Large intestine (tissue), 3 donors: ENCODE measurements around the gene USP6NL. TPM values are rescaled to one million over a fixed set of nuclear protein-coding genes. Genes with fewer than 3 reads are reported as not detected.

Experiments used
- DNase-seq, 2 donors: peaks; one replicate each; pipeline versions ENCODE4 v3.0.0 to v3.0.0-alpha.2; 2013
- H3K27ac ChIP-seq: one replicate; pipeline ENCODE4 v1.5.1; 2013; ENCODE audit warnings: low read length
- H3K27me3 ChIP-seq: 2 replicates; pipeline ENCODE4 v1.6.1; 2013; ENCODE audit warnings: low read length; ENCODE audit not compliant: control insufficient read depth, insufficient read depth
- H3K36me3 ChIP-seq: 2 replicates; pipeline ENCODE4 v1.6.1; 2013; ENCODE audit warnings: low read length; ENCODE audit not compliant: control insufficient read depth, insufficient read depth
- H3K4me1 ChIP-seq: one replicate; pipeline ENCODE4 v1.6.1; 2013; ENCODE audit warnings: low read length; ENCODE audit not compliant: control insufficient read depth, insufficient read depth
- H3K4me3 ChIP-seq: one replicate; pipeline ENCODE4 v1.5.1; 2013; ENCODE audit warnings: low read length
- H3K9me3 ChIP-seq: one replicate; pipeline ENCODE4 v1.6.1; 2013; ENCODE audit warnings: mild to moderate bottlenecking, low read depth, low read length, moderate library complexity; ENCODE audit not compliant: control insufficient read depth
- whole genome bisulfite sequencing: methylation state at CpG from one replicate; pipeline ENCODE4 v1.1.5; 2013; ENCODE audit warnings: low lambda C conversion rate; ENCODE audit not compliant: insufficient coverage; 5-methylcytosine and 5-hydroxymethylcytosine counted together
- polyA plus RNA-seq: library from polyadenylated mRNA; unstranded; fragments of 120-200 nt; gene quantifications from one replicate; pipeline ENCODE4 v1.2.1, GENCODE V29; 2013

The USP6NL gene
- polyA plus RNA-seq, 1 donor, result 20.4 TPM

DNA sequence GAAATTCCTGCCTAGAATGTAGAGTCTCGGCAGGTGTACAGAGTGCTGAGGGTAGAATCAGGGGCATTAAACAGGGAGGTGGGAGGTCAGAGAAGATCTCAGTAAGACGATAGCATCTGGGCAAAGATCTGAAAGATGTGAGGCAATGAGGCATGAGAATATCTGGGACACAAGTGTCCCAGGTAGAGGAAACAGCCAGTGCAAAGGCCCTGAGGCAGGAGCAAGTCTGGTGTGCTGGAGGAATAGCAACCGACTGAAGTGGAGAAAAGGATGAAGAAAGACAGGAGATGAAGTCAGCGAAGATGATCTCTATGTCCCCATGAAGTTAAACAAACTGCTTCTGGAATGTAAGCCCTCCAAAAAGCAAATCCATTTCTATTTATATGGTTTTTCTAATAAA, 84.4 kb downstream of the USP6NL start:
- 100% methylated on average over 3 of the region's 4 CpGs for WGBS
- Histone ChIP-seq H3K9me3 (no peaks in the 10 kb centered on the region), H3K36me3 (peaks cover 14% of the 10 kb centered on the region), H3K4me1 (no peaks in the 10 kb centered on the region), H3K27me3 (no peaks in the 10 kb centered on the region), H3K27ac (no peak overlapping the region), H3K4me3 (no peak overlapping the region)
- no peak for DNase-seq

GRCh38 chr10:11525503-11525902, 85.9 kb downstream of the USP6NL start:
- WGBS, result 75% methylated on average over 1 of the region's 6 CpGs
- no peaks in the 10 kb centered on the region for H3K27me3 ChIP-seq
- no peak overlapping the region for H3K4me3 ChIP-seq
- no peaks in the 10 kb centered on the region for H3K4me1 ChIP-seq
- H3K36me3 ChIP-seq, result peaks cover 14% of the 10 kb centered on the region
- H3K9me3 ChIP-seq, result no peaks in the 10 kb centered on the region
- no peak overlapping the region for H3K27ac ChIP-seq
- DNase-seq, result no peak

GRCh38 chr10:11522821-11523245, 88.6 kb downstream of the USP6NL start:
- Histone ChIP-seq H3K4me1 (no peaks in the 10 kb centered on the region), H3K9me3 (no peaks in the 10 kb centered on the region), H3K4me3 (no peak overlapping the region), H3K36me3 (peaks cover 17% of the 10 kb centered on the region), H3K27me3 (no peaks in the 10 kb centered on the region), H3K27ac (no peak overlapping the region)
- WGBS, result no CpG with 5 or more reads among the region's 4 CpGs
- DNase-seq, result no peak

GRCh38 chr10:11521860-11522259, 89.6 kb downstream of the USP6NL start:
- no peak for DNase-seq
- H3K36me3 ChIP-seq, result peaks cover 15% of the 10 kb centered on the region
- no peaks in the 10 kb centered on the region for H3K4me1 ChIP-seq
- no peaks in the 10 kb centered on the region for H3K9me3 ChIP-seq
- H3K4me3 ChIP-seq, result no peak overlapping the region
- H3K27me3 ChIP-seq, result no peaks in the 10 kb centered on the region
- no peak overlapping the region for H3K27ac ChIP-seq

GRCh38 chr10:11520892-11521291, 90.6 kb downstream of the USP6NL start:
- no peak for DNase-seq
- WGBS, result 86% methylated on average over 1 of the region's 1 CpG

DNA sequence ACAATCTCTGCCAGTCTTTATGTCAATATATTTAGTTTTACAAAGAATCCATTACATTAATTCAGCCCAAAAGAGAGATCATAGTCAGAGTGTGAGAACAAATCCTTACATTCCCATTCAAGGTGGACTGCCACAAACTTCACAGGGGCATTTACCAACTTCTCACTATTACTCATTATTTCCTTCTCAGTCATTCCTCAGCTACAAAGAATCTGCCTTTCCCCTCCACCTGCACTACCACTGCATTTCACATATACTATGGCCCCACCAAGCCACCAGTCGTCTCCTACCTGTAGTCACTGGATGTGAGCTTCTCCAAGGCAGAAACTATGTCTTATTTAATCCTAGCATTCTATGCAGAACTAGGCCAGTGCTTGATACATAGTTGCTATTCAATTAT, 94.3 kb downstream of the USP6NL start:
- Histone ChIP-seq H3K36me3 (peaks cover 6% of the 10 kb centered on the region), H3K9me3 (no peaks in the 10 kb centered on the region)
- WGBS, result no CpG with 5 or more reads among the region's 1 CpG

More at GRCh38 chr10:11520892-11521291, 90.6 kb downstream of the USP6NL start:
- H3K4me3 ChIP-seq, result no peak overlapping the region
- no peaks in the 10 kb centered on the region for H3K9me3 ChIP-seq
- no peak overlapping the region for H3K27ac ChIP-seq
- H3K27me3 ChIP-seq, result no peaks in the 10 kb centered on the region
- H3K4me1 ChIP-seq, result no peaks in the 10 kb centered on the region
- H3K36me3 ChIP-seq, result peaks cover 15% of the 10 kb centered on the region

GRCh38 chr10:11516431-11516746, 95.1 kb downstream of the USP6NL start:
- Histone ChIP-seq H3K36me3 (peaks cover 6% of the 10 kb centered on the region), H3K9me3 (no peaks in the 10 kb centered on the region), H3K27ac (no peak overlapping the region), H3K4me3 (no peak overlapping the region), H3K27me3 (no peaks in the 10 kb centered on the region), H3K4me1 (no peaks in the 10 kb centered on the region)
- 90% methylated on average over 2 of the region's 2 CpGs for WGBS
- DNase-seq, result no peak

More for the DNA sequence above, 94.3 kb downstream of the USP6NL start:
- Histone ChIP-seq H3K27ac (no peak overlapping the region), H3K4me1 (no peaks in the 10 kb centered on the region), H3K27me3 (no peaks in the 10 kb centered on the region), H3K4me3 (no peak overlapping the region)
- DNase-seq, result no peak

DNA sequence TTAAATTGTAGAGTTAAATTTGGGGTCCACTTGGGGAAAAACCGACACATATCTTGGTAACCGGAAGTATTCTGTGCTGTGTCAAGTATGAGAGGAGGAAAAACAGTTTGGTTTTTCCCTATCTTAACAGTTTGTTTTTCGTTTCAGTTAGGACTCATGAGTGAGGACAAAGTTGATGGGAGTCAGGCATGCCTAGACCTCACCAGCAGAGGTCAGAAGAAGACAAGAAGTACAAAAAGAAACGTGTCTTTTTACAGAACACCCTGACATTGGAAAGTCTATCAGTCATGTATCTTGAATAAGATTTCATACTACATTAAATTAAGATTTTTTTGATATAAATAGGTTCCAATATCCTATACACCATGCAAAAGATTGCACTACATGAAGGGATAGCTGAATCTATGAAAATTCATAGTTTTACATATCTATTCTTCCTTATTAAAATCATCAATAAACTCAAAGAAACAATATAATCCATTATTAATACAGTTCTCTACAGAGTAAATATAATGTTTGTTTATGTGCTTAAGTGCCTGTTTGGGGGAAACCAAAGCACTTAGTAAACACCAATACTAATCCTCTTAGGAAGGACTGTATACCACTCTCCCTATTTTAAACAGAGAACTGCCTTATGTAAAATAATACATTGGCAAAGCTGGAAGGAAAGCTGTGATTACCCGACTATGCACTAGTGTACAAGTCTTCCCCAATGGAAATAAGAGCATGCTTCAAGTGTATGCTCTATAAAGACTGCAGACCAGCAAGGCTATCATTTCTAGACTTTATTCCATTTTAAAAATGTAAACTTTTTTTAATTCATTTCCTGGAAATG, 95.6 kb downstream of the USP6NL start:
- peaks cover 6% of the 10 kb centered on the region for H3K36me3 ChIP-seq
- H3K27ac ChIP-seq, result no peak overlapping the region
- H3K4me3 ChIP-seq, result no peak overlapping the region
- H3K9me3 ChIP-seq, result no peaks in the 10 kb centered on the region
- WGBS, result 50% methylated on average over 2 of the region's 5 CpGs
- H3K27me3 ChIP-seq, result no peaks in the 10 kb centered on the region
- no peaks in the 10 kb centered on the region for H3K4me1 ChIP-seq
- DNase-seq, result peak; percentile 57 to 65

GRCh38 chr10:11513727-11514126, 97.7 kb downstream of the USP6NL start:
- H3K27me3 ChIP-seq, result no peaks in the 10 kb centered on the region
- H3K9me3 ChIP-seq, result no peaks in the 10 kb centered on the region
- H3K36me3 ChIP-seq, result peaks cover 6% of the 10 kb centered on the region
- no peak for DNase-seq
- H3K4me1 ChIP-seq, result no peaks in the 10 kb centered on the region
- WGBS, result no CpG with 5 or more reads among the region's 4 CpGs
- no peak overlapping the region for H3K27ac ChIP-seq
- no peak overlapping the region for H3K4me3 ChIP-seq

GRCh38 chr10:11512596-11512995, 98.9 kb downstream of the USP6NL start:
- Histone ChIP-seq H3K36me3 (peaks cover 6% of the 10 kb centered on the region), H3K9me3 (no peaks in the 10 kb centered on the region), H3K4me3 (no peak overlapping the region), H3K4me1 (no peaks in the 10 kb centered on the region), H3K27ac (no peak overlapping the region), H3K27me3 (no peaks in the 10 kb centered on the region)
- no peak for DNase-seq
- WGBS, result no CpG with 5 or more reads among the region's 3 CpGs

GRCh38 chr10:11511321-11511720, 100.1 kb downstream of the USP6NL start:
- Histone ChIP-seq H3K27ac (no peak overlapping the region), H3K27me3 (no peaks in the 10 kb centered on the region), H3K4me3 (no peak overlapping the region), H3K4me1 (no peaks in the 10 kb centered on the region), H3K9me3 (no peaks in the 10 kb centered on the region), H3K36me3 (peaks cover 7% of the 10 kb centered on the region)
- DNase-seq, result no peak
